ENCODE measurements around the gene ELF3.

DNA sequence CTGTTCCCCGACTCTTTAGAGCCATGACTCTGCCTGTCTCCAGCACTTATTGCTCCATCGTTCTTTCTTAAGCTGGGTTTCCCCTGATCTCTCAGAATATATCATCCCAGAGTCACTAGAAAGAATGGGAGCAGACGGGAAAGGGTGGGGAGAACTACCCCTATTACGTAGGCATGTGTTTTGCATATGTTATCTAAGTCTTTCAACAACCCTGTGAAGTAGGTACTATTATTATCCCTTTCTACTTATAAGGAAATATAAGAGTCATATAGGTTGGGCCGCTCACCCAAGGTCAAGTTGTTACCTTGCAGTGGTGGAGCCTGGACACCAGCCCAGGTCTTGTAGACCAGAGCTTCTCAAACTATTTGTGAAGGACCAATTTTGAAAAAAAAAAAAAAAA lies 38.7 kb downstream of the ELF3 start:
- no peak for TF ChIP-seq CBX5 (IDR thresholded peaks at IDR 0.05; ENCODE audit: low read depth)
- TF ChIP-seq ZNF274 (IDR thresholded peaks at IDR 0.05; ENCODE audit: insufficient read depth, insufficient read length), result no peak
- TF ChIP-seq, protein P1, sequence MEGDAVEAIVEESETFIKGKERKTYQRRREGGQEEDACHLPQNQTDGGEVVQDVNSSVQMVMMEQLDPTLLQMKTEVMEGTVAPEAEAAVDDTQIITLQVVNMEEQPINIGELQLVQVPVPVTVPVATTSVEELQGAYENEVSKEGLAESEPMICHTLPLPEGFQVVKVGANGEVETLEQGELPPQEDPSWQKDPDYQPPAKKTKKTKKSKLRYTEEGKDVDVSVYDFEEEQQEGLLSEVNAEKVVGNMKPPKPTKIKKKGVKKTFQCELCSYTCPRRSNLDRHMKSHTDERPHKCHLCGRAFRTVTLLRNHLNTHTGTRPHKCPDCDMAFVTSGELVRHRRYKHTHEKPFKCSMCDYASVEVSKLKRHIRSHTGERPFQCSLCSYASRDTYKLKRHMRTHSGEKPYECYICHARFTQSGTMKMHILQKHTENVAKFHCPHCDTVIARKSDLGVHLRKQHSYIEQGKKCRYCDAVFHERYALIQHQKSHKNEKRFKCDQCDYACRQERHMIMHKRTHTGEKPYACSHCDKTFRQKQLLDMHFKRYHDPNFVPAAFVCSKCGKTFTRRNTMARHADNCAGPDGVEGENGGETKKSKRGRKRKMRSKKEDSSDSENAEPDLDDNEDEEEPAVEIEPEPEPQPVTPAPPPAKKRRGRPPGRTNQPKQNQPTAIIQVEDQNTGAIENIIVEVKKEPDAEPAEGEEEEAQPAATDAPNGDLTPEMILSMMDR (IDR thresholded peaks at IDR 0.05 in 2 of 3, conservative IDR thresholded peaks at IDR 0.05 in 1 of 3; ENCODE audit: control insufficient read depth in 2 of 3, extremely low read depth in 1 of 3, insufficient read depth in 1 of 3, low read depth in 3 of 3, low read length in 3 of 3), result no peak
- TF ChIP-seq SMC3 (IDR thresholded peaks at IDR 0.05; ENCODE audit: borderline replicate concordance, low read length), result no peak
- no peak for TF ChIP-seq POLR2AphosphoS2 (IDR thresholded peaks at IDR 0.05; ENCODE audit: low read depth, low read length)
- no peak for TF ChIP-seq POLR2AphosphoS5 (IDR thresholded peaks at IDR 0.05; ENCODE audit: low read length)
- TF ChIP-seq RBBP5 (conservative IDR thresholded peaks at IDR 0.05), result no peak
- TF ChIP-seq CREB1 (IDR thresholded peaks at IDR 0.05; ENCODE audit: low read depth), result no peak
- no peak for TF ChIP-seq ATF7 (IDR thresholded peaks at IDR 0.05; ENCODE audit: low read depth)
- TF ChIP-seq SP1 (IDR thresholded peaks at IDR 0.05; ENCODE audit: low read depth, low read length), result no peak
- no peak for TF ChIP-seq ZBTB33 (IDR thresholded peaks at IDR 0.05)
